ENCODE results near the gene UNC119. TPM values are rescaled to one million over a fixed set of nuclear protein-coding genes. Genes with fewer than 3 reads are reported as not detected.

Gene UNC119
- polyA plus RNA-seq, 1 donor from 2014 or later, result 218 TPM

GRCh38 chr17:28498652-28499363 lies 53.6 kb downstream of the UNC119 start:
- H3K79me2 ChIP-seq (replicated peaks; ENCODE audit: insufficient read depth, low read length), result no peaks in the 10 kb centered on the region
- H3K4me2 ChIP-seq (ENCODE audit: low read length), result no peak overlapping the region
- no peaks in the 10 kb centered on the region for H3K9me2 ChIP-seq (ENCODE audit: insufficient read depth, low read length)
- no peaks in the 10 kb centered on the region for H3F3A ChIP-seq (ENCODE audit: insufficient read depth, low read length, poor library complexity, severe bottlenecking)
- no peak overlapping the region for H3K4me3 ChIP-seq (ENCODE audit: low read length)
- no peaks in the 10 kb centered on the region for H4K20me1 ChIP-seq (ENCODE audit: insufficient read depth)
- H3K36me3 ChIP-seq (ENCODE audit: insufficient read depth, low read length), result no peaks in the 10 kb centered on the region
- no peak overlapping the region for H3K27ac ChIP-seq (ENCODE audit: low read length)
- no peak for TF ChIP-seq MXI1 (conservative IDR thresholded peaks at IDR 0.05; ENCODE audit: poor library complexity, severe bottlenecking)
- TF ChIP-seq POLR2AphosphoS5 (IDR thresholded peaks at IDR 0.05), result no peak
- no peak for TF ChIP-seq EZH2 (IDR thresholded peaks at IDR 0.05; ENCODE audit: borderline replicate concordance, insufficient read depth, low read length, poor library complexity, severe bottlenecking)
- no peak for TF ChIP-seq REST (IDR thresholded peaks at IDR 0.05; ENCODE audit: borderline replicate concordance)
- no peak for TF ChIP-seq EP300 (conservative IDR thresholded peaks at IDR 0.05; ENCODE audit: poor library complexity, severe bottlenecking)
- no peak for TF ChIP-seq TAF1 (IDR thresholded peaks at IDR 0.05; ENCODE audit: low read depth)
- no peak for TF ChIP-seq CTCF (IDR thresholded peaks at IDR 0.05; ENCODE audit: poor library complexity, severe bottlenecking)
- no peak for TF ChIP-seq SMC3 (conservative IDR thresholded peaks at IDR 0.05; ENCODE audit: poor library complexity)
- TF ChIP-seq RAD21 (conservative IDR thresholded peaks at IDR 0.05), result no peak
- H3K9ac ChIP-seq (ENCODE audit: low read length), result no peak overlapping the region
- H2AFZ ChIP-seq (ENCODE audit: low read depth, low read length), result no peak overlapping the region
- no peaks in the 10 kb centered on the region for H3K9me3 ChIP-seq (ENCODE audit: low read length)
- no peaks in the 10 kb centered on the region for H3K27me3 ChIP-seq (ENCODE audit: insufficient read depth, low read depth, low read length)

GRCh38 chr17:28497931-28498330 lies 54.5 kb downstream of the UNC119 start:
- no peaks in the 10 kb centered on the region for H4K20me1 ChIP-seq (ENCODE audit: insufficient read depth)
- no peaks in the 10 kb centered on the region for H3K9me3 ChIP-seq (ENCODE audit: low read length)
- no peaks in the 10 kb centered on the region for H3K9me2 ChIP-seq (ENCODE audit: insufficient read depth, low read length)
- no peaks in the 10 kb centered on the region for H3K79me2 ChIP-seq (replicated peaks; ENCODE audit: insufficient read depth, low read length)
- no peak overlapping the region for H3K27ac ChIP-seq (ENCODE audit: low read length)
- H3K9ac ChIP-seq (ENCODE audit: low read length), result no peak overlapping the region
- H3K27me3 ChIP-seq (ENCODE audit: insufficient read depth, low read depth, low read length), result no peaks in the 10 kb centered on the region
- no peak for TF ChIP-seq REST (IDR thresholded peaks at IDR 0.05; ENCODE audit: borderline replicate concordance)
- no peak for TF ChIP-seq EZH2 (IDR thresholded peaks at IDR 0.05; ENCODE audit: borderline replicate concordance, insufficient read depth, low read length, poor library complexity, severe bottlenecking)
- TF ChIP-seq POLR2AphosphoS5 (IDR thresholded peaks at IDR 0.05), result no peak
- TF ChIP-seq TAF1 (IDR thresholded peaks at IDR 0.05; ENCODE audit: low read depth), result no peak
- no peak for TF ChIP-seq CTCF (IDR thresholded peaks at IDR 0.05; ENCODE audit: poor library complexity, severe bottlenecking)
- no peak for TF ChIP-seq RAD21 (conservative IDR thresholded peaks at IDR 0.05)
- TF ChIP-seq EP300 (conservative IDR thresholded peaks at IDR 0.05; ENCODE audit: poor library complexity, severe bottlenecking), result no peak
- TF ChIP-seq SMC3 (conservative IDR thresholded peaks at IDR 0.05; ENCODE audit: poor library complexity), result no peak
- no peak overlapping the region for H2AFZ ChIP-seq (ENCODE audit: low read depth, low read length)
- H3K36me3 ChIP-seq (ENCODE audit: insufficient read depth, low read length), result no peaks in the 10 kb centered on the region
- H3K4me2 ChIP-seq (ENCODE audit: low read length), result no peak overlapping the region
- no peaks in the 10 kb centered on the region for H3F3A ChIP-seq (ENCODE audit: insufficient read depth, low read length, poor library complexity, severe bottlenecking)
- no peak overlapping the region for H3K4me3 ChIP-seq (ENCODE audit: low read length)

All from neural cell (in vitro differentiated cells).